Measurements from ENCODE around the gene SLF2. TPM values are rescaled to one million over a fixed set of nuclear protein-coding genes. Genes with fewer than 3 reads are reported as not detected.

SLF2 gene
- total and polyA plus RNA-seq, 9 of the 15 experiments (the other 6 are each of a cell fraction or from before 2014, with no cell fraction given): 1.7 to 18.4 (median 7.8) TPM

GRCh38 chr10:100934084-100934659 lies 21.4 kb downstream of the SLF2 start:
- no peak overlapping the region for H3K4me3 ChIP-seq
- intact Hi-C loops (cut with micrococcal nuclease) (no loop called here), in situ Hi-C loops (cut with MboI) (no loop called here)
- BruUV-seq (replicated peaks): no TSS peak
- 75% methylated on average over 3 of the region's 3 CpGs for WGBS (ENCODE audit: insufficient coverage, low coverage, missing lambda C conversion rate)
- no peak overlapping the region for H3K4me2 ChIP-seq (ENCODE audit: insufficient read depth, low read length)
- ATAC-seq (no peak), DNase-seq (ENCODE audit: extremely low read depth in 1 of 4, low spot score in 3 of 4) (peak in 3 of 4 experiments; percentile 11 to 12 (median 11)), FAIRE-seq (no peak)
- no peak overlapping the region for H2AFZ ChIP-seq (ENCODE audit: low read depth, low read length)
- no peak overlapping the region for H3K27ac ChIP-seq (ENCODE audit: extremely low read depth, low read depth, low read length)
- ChIA-PET CTCF (ENCODE audit: low intra/inter-chr PET ratio) (no interaction called here), POLR2A (no interaction called here)
- H3K9me1 ChIP-seq (ENCODE audit: control insufficient read depth, insufficient read depth, low read length): no peaks in the 10 kb centered on the region
- H3K79me2 ChIP-seq (ENCODE audit: control insufficient read depth, insufficient read depth, low read length): no peaks in the 10 kb centered on the region
- H3K4me1 ChIP-seq (replicated peaks in 1 of 2; ENCODE audit: control insufficient read depth in 2 of 2, insufficient read depth in 2 of 2, low read length in 2 of 2): no peaks in the 10 kb centered on the region
- H3K27me3 ChIP-seq (ENCODE audit: control insufficient read depth in 2 of 2, insufficient read depth in 2 of 2, low read length in 2 of 2): no peaks in the 10 kb centered on the region
- no peaks in the 10 kb centered on the region for H4K20me1 ChIP-seq (replicated peaks; ENCODE audit: control insufficient read depth, insufficient read depth, low read length)
- peak; percentile 10 for TF ChIP-seq ZNF146 (CRISPR knock-in tag; IDR thresholded peaks at IDR 0.05; ENCODE audit: unreplicated experiment)
- no peak for TF ChIP-seq TFAM (CRISPR knock-in tag; conservative IDR thresholded peaks at IDR 0.05)
- TF ChIP-seq THAP12 (CRISPR knock-in tag; IDR thresholded peaks at IDR 0.05): no peak
- no peak for TF ChIP-seq ZFP1 (CRISPR knock-in tag; IDR thresholded peaks at IDR 0.05)
- no peak for TF ChIP-seq E2F8 (IDR thresholded peaks at IDR 0.05; ENCODE audit: low read depth, partially characterized antibody)
- no peak for TF ChIP-seq NR3C1 (CRISPR knock-in tag; IDR thresholded peaks at IDR 0.05)
- no peak for TF ChIP-seq GTF2F1 (IDR thresholded peaks at IDR 0.05; ENCODE audit: low read depth, low read length)
- no peak for TF ChIP-seq BCL6 (CRISPR knock-in tag; IDR thresholded peaks at IDR 0.05)
- TF ChIP-seq ZNF24 (IDR thresholded peaks at IDR 0.05): no peak
- peak; percentile 59; the same call in 1 of the 2 replicates for TF ChIP-seq ZNF384 (IDR thresholded peaks at IDR 0.05; ENCODE audit: low read depth, low read length)
- TF ChIP-seq CTCF (IDR thresholded peaks at IDR 0.05 in 2 of 3, conservative IDR thresholded peaks at IDR 0.05 in 1 of 3; ENCODE audit: insufficient read depth in 2 of 3, low read depth in 1 of 3, low read length in 3 of 3): peak; percentile 32 to 44 (median 42); a peak in 4 of 6 replicates
- no peak for TF ChIP-seq ZNF224 (CRISPR knock-in tag; IDR thresholded peaks at IDR 0.05)
- H3K9me3 ChIP-seq (replicated peaks; ENCODE audit: control insufficient read depth, insufficient read depth, low read depth, low read length): no peaks in the 10 kb centered on the region
- H3K9ac ChIP-seq (ENCODE audit: insufficient read depth in 1 of 2, low read depth in 2 of 2, low read length in 2 of 2): no peak overlapping the region
- peaks cover 68% of the 10 kb centered on the region for H3K36me3 ChIP-seq (ENCODE audit: control insufficient read depth, insufficient read depth, low read length)
